ENCODE data around the gene NRG3.

GRCh38 chr10:81995254-81995653, 120.3 kb downstream of the NRG3 start:
- TF ChIP-seq, protein P1, sequence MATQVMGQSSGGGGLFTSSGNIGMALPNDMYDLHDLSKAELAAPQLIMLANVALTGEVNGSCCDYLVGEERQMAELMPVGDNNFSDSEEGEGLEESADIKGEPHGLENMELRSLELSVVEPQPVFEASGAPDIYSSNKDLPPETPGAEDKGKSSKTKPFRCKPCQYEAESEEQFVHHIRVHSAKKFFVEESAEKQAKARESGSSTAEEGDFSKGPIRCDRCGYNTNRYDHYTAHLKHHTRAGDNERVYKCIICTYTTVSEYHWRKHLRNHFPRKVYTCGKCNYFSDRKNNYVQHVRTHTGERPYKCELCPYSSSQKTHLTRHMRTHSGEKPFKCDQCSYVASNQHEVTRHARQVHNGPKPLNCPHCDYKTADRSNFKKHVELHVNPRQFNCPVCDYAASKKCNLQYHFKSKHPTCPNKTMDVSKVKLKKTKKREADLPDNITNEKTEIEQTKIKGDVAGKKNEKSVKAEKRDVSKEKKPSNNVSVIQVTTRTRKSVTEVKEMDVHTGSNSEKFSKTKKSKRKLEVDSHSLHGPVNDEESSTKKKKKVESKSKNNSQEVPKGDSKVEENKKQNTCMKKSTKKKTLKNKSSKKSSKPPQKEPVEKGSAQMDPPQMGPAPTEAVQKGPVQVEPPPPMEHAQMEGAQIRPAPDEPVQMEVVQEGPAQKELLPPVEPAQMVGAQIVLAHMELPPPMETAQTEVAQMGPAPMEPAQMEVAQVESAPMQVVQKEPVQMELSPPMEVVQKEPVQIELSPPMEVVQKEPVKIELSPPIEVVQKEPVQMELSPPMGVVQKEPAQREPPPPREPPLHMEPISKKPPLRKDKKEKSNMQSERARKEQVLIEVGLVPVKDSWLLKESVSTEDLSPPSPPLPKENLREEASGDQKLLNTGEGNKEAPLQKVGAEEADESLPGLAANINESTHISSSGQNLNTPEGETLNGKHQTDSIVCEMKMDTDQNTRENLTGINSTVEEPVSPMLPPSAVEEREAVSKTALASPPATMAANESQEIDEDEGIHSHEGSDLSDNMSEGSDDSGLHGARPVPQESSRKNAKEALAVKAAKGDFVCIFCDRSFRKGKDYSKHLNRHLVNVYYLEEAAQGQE (tag by site-specific recombination; IDR thresholded peaks at IDR 0.05) = no peak
- TF ChIP-seq ZNF561 (tag by site-specific recombination; IDR thresholded peaks at IDR 0.05; ENCODE audit: borderline replicate concordance) (no peak), ZNF658 (tag by site-specific recombination; IDR thresholded peaks at IDR 0.05) (no peak), CTCF (tag by site-specific recombination; IDR thresholded peaks at IDR 0.05) (no peak), KLF16 (tag by site-specific recombination; IDR thresholded peaks at IDR 0.05) (no peak), PRDM1 (tag by site-specific recombination; IDR thresholded peaks at IDR 0.05) (no peak), FEZF1 (tag by site-specific recombination; IDR thresholded peaks at IDR 0.05) (no peak), ZNF621 (tag by site-specific recombination; IDR thresholded peaks at IDR 0.05) (no peak), ZNF596 (tag by site-specific recombination; IDR thresholded peaks at IDR 0.05) (no peak)

Data from HEK293 (cell line).